DOHH2 (cell line): ENCODE data around the gene FLCN.

Experiments
- H3F3A ChIP-seq: fragments of 200-600 bp; sonication (generic), shearing (Covaris generic); 2 replicates; pipeline ENCODE4 v1.6.0; 2016; ENCODE audit warnings: antibody characterized with exemption, mild to moderate bottlenecking; ENCODE audit not compliant: control insufficient read depth, insufficient read depth
- H3K27ac ChIP-seq: fragments of 200-600 bp; sonication (generic); 2 replicates; pipeline ENCODE4 v1.5.1; 2014; ENCODE audit warnings: low read depth, mild to moderate bottlenecking, low read length, moderate library complexity
- H3K27me3 ChIP-seq: fragments of 200-600 bp; sonication (generic); 2 replicates; pipeline ENCODE4 v1.6.1; 2014; ENCODE audit warnings: mild to moderate bottlenecking, low read length, mixed read lengths; ENCODE audit not compliant: control insufficient read depth
- H3K36me3 ChIP-seq: fragments of 200-600 bp; sonication (generic); 2 replicates; pipeline ENCODE4 v1.6.1; 2014; ENCODE audit warnings: mild to moderate bottlenecking, low read length, moderate library complexity, mixed read lengths; ENCODE audit not compliant: control insufficient read depth
- H3K4me1 ChIP-seq: fragments of 200-600 bp; sonication (generic); 2 replicates; pipeline ENCODE4 v1.6.1; 2014; ENCODE audit warnings: mild to moderate bottlenecking, low read length, mixed read lengths; ENCODE audit not compliant: control insufficient read depth
- H3K4me2 ChIP-seq: fragments of 200-600 bp; sonication (generic); 2 replicates; pipeline ENCODE4 v1.6.0; 2014; ENCODE audit warnings: mild to moderate bottlenecking, low read length, moderate library complexity
- H3K4me3 ChIP-seq: fragments of 200-600 bp; sonication (generic); 2 replicates; pipeline ENCODE4 v1.5.1; 2014; ENCODE audit warnings: mild to moderate bottlenecking, low read length, mixed read lengths
- H3K79me2 ChIP-seq: fragments of 200-600 bp; sonication (generic); 2 replicates; pipeline ENCODE4 v1.6.1; 2014; ENCODE audit warnings: mild to moderate bottlenecking, low read length, mixed read lengths; ENCODE audit not compliant: control insufficient read depth
- H3K9me2 ChIP-seq: fragments of 200-600 bp; sonication (generic); replicated peaks from 2 replicates; pipeline ENCODE4 v1.6.1; 2014; ENCODE audit warnings: mild to moderate bottlenecking, low read length, mixed read lengths; ENCODE audit not compliant: control insufficient read depth
- H3K9me3 ChIP-seq: fragments of 200-600 bp; sonication (generic); 2 replicates; pipeline ENCODE4 v1.6.1; 2014; ENCODE audit warnings: antibody characterized with exemption, low read length, mixed read lengths; ENCODE audit not compliant: control insufficient read depth, insufficient read depth
- H4K20me1 ChIP-seq: fragments of 200-600 bp; sonication (generic); 2 replicates; pipeline ENCODE4 v1.6.0; 2014; ENCODE audit warnings: low read depth, mild to moderate bottlenecking, antibody characterized with exemption, low read length, moderate library complexity; ENCODE audit not compliant: control insufficient read depth, insufficient read depth
- EZH2phosphoT487 ChIP-seq: fragments of 200-600 bp; sonication (generic); IDR thresholded peaks from 2 replicates; pipeline ENCODE4 v1.6.1; 2017; ENCODE audit warnings: borderline replicate concordance, mild to moderate bottlenecking, antibody characterized with exemption, low read length, moderate library complexity, mixed read lengths
- TF ChIP-seq, protein P1 (sequence below): fragments of 200-600 bp; sonication (generic); IDR thresholded peaks from one replicate; pipeline ENCODE4 v1.5.1; 2014; ENCODE audit warnings: antibody characterized with exemption, mild to moderate bottlenecking, low read depth, low read length; ENCODE audit not compliant: poor library complexity, severe bottlenecking

The FLCN gene

GRCh38 chr17:17232303-17232621, 4.7 kb downstream of the FLCN start:
- Histone ChIP-seq H3K4me1 (peaks cover 14% of the 10 kb centered on the region), H3F3A (no peaks in the 10 kb centered on the region), H3K4me2 (no peak overlapping the region), H3K79me2 (peaks cover 18% of the 10 kb centered on the region), H3K27me3 (no peaks in the 10 kb centered on the region), H3K4me3 (no peak overlapping the region), H4K20me1 (no peaks in the 10 kb centered on the region; the same call in 1 of the 2 replicates), H3K9me3 (no peaks in the 10 kb centered on the region), H3K36me3 (peaks cover 2% of the 10 kb centered on the region; the same call in 1 of the 2 replicates), H3K27ac (no peak overlapping the region), H3K9me2 (no peaks in the 10 kb centered on the region)
- TF ChIP-seq, protein P1, sequence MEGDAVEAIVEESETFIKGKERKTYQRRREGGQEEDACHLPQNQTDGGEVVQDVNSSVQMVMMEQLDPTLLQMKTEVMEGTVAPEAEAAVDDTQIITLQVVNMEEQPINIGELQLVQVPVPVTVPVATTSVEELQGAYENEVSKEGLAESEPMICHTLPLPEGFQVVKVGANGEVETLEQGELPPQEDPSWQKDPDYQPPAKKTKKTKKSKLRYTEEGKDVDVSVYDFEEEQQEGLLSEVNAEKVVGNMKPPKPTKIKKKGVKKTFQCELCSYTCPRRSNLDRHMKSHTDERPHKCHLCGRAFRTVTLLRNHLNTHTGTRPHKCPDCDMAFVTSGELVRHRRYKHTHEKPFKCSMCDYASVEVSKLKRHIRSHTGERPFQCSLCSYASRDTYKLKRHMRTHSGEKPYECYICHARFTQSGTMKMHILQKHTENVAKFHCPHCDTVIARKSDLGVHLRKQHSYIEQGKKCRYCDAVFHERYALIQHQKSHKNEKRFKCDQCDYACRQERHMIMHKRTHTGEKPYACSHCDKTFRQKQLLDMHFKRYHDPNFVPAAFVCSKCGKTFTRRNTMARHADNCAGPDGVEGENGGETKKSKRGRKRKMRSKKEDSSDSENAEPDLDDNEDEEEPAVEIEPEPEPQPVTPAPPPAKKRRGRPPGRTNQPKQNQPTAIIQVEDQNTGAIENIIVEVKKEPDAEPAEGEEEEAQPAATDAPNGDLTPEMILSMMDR: no peak
- no peak for TF ChIP-seq EZH2phosphoT487

- Histone ChIP-seq H3K27ac (no peak overlapping the region), H4K20me1 (no peaks in the 10 kb centered on the region; the same call in 1 of the 2 replicates)
These were observed 5.2 kb downstream of the FLCN start for GRCh38 chr17:17231621-17232302.

GRCh38 chr17:17229416-17230384, 7.3 kb downstream of the FLCN start:
- no peaks in the 10 kb centered on the region for H3K9me2 ChIP-seq
- H3K79me2 ChIP-seq: no peaks in the 10 kb centered on the region
- H3K27me3 ChIP-seq: no peaks in the 10 kb centered on the region
- H3F3A ChIP-seq: no peaks in the 10 kb centered on the region
- H3K36me3 ChIP-seq: peaks cover 16% of the 10 kb centered on the region
- H3K4me2 ChIP-seq: no peak overlapping the region
- H4K20me1 ChIP-seq: no peaks in the 10 kb centered on the region
- H3K4me3 ChIP-seq: no peak overlapping the region
- TF ChIP-seq, protein P1: no peak
- TF ChIP-seq EZH2phosphoT487: no peak
- H3K27ac ChIP-seq: no peak overlapping the region
- H3K9me3 ChIP-seq: no peaks in the 10 kb centered on the region
- H3K4me1 ChIP-seq: no peaks in the 10 kb centered on the region

More at GRCh38 chr17:17231621-17232302, 5.2 kb downstream of the FLCN start:
- Histone ChIP-seq H3K36me3 (peaks cover 2% of the 10 kb centered on the region; the same call in 1 of the 2 replicates), H3K4me3 (no peak overlapping the region), H3K4me1 (peaks cover 14% of the 10 kb centered on the region), H3K79me2 (peaks cover 17% of the 10 kb centered on the region), H3F3A (no peaks in the 10 kb centered on the region), H3K27me3 (no peaks in the 10 kb centered on the region), H3K4me2 (no peak overlapping the region), H3K9me3 (no peaks in the 10 kb centered on the region), H3K9me2 (no peaks in the 10 kb centered on the region)
- TF ChIP-seq, protein P1: no peak
- no peak for TF ChIP-seq EZH2phosphoT487
